Right ventricle myocardium superior (tissue), 1 donor: Measurements from ENCODE around the gene POLR2J. TPM values are rescaled to one million over a fixed set of nuclear protein-coding genes. Genes with fewer than 3 reads are reported as not detected.

ENCODE experiments used
- ATAC-seq: fragments of 200-7000 bp; cut with Tn5 transposase; one replicate; pipeline ENCODE4 v1.9.1; 2020; ENCODE audit warnings: mild to moderate bottlenecking; ENCODE audit not compliant: poor library complexity
- DNase-seq: peaks from one replicate; pipeline ENCODE4 v3.0.0-alpha.2; 2020
- intact Hi-C: fragments of 100-400 bp; cut with DNase I; formaldehyde crosslinking; loops from one replicate; pipeline ENCODE4 v1.11.2; 2022
- microRNA-seq: library from miRNA; unstranded; fragments of <30 nt; microRNA quantifications from one replicate; pipeline ENCODE4 v1.2.0, GENCODE V29; 2020
- total RNA-seq: library from RNA; stranded (reverse); fragmentation: NEBNext Ultra II Directional; extraction: Animal tissue kit (Norgen Biotek cat#: 25700); gene quantifications from one replicate; pipeline ENCODE4 v1.2.1, GENCODE V29; 2021
- donor health status: DM: no; HTN: yes; CAD: no; lungs with severe emphysema.

Gene POLR2J
- total RNA-seq, 1 donor from 2014 or later = 51.3 TPM

DNA sequence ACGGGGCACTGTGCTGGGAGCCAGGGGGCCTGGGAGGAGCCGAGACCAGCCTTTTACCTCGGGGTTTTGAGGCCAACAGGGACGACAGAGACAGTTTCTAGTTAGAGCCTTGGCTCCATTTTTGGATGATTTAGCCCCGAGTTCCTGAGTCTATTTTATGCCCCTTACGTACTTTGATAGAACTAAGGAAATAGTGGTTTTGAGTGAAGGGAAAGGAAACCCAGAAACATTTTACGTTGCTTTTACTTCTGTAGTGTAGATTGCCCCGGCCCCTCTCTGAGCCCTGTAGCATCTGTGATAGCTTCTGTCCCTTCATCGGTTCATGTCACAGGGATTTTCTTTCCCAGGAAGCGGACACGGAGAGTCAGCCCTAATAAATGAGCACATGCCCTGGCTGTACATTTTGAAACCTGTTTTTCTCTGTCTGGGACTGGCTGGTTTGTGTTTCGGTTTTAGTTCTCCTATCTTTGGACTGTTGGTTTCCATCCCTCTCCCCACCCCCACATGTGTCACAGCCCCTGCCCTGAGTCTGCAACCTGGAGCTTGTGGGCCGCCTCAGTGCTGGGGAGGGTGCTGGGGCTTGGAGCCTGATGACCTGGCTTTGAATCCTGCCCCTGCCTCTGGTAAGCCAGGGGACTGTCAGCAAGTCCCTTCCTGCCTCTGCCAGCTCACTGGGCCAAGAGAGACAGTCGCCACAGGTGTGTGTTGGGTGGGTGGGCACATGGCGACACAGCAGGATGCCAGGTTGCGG lies 52.3 kb downstream of the POLR2J start:
- DNase-seq = peak; percentile 51
- ATAC-seq = peak; percentile 37
- intact Hi-C loops = no loop called here

GRCh38 chr7:102425639-102426267 lies 53.0 kb downstream of the POLR2J start:
- ATAC-seq (peak; percentile 55), DNase-seq (peak; percentile 72)
- intact Hi-C loops = no loop called here

DNA sequence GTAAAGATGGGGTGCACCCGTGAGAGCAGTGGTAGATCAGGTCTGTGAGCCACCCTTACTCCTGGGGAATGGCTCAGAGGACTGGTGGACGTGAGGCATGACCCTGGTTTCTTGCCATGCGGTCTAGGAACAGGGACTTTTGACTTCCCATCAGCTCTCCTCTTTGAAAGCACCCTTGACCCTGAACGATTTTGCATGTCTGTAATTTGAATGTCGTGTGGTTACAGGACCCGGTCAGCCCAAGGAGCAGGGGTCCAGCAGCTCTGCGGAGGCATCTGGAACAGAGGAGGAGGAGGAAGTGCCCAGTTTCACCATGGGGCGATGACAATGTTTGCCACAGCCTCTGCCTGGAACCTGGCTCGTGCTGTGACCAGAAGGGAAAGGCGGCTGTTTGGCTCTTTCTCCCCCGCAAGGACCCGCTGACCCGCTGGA lies 53.9 kb downstream of the POLR2J start:
- ATAC-seq (no peak), DNase-seq (peak; percentile 43)
- intact Hi-C loops = no loop called here

DNA sequence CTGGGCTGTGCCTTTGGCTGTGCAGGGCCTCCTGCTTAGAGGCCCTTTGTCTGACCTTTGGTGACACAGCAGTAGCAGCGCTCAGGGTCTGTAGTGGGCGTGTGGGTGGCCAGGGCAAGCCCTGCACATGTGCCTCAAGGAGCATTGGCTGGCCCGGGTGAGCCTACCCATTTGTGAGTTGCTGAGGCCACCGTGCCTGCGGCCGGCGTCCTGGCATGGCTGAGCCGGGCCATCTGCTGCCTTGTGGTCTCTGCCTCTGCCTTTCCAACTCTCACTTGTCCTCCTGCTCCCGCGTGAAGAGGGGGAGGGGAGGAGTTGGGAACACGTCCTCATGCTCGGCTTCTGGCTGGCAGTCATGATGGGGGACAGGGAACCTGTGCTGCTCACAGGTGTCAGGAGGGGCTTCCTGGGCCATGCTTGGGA lies 54.6 kb downstream of the POLR2J start:
- no peak for ATAC-seq
- peak; percentile 31 for DNase-seq
- intact Hi-C loops = no loop called here

Small RNAs within 50 kb of the gene (microRNA-seq; reads per million reads assigned to microRNA genes)
- gene MIR4467 (not detected), gene MIR5090 (not detected)

Other genes with a start within 250 kb of the POLR2J start
- 0.67 TPM for gene SH2B2, start 192.1 kb downstream of the POLR2J start, total RNA-seq
- not detected for gene SPDYE6, start 122.5 kb downstream of the POLR2J start, total RNA-seq
- 9.8 TPM for gene PRKRIP1, start 82.6 kb downstream of the POLR2J start, total RNA-seq
- gene ORAI2, start 45.3 kb downstream of the POLR2J start, total RNA-seq = 4.3 TPM
- gene ALKBH4, start 14.1 kb downstream of the POLR2J start, total RNA-seq = 5.3 TPM
- 9.7 TPM for gene LRWD1, start 13.9 kb downstream of the POLR2J start, total RNA-seq
- gene RASA4B, start 38.9 kb upstream of the POLR2J start, total RNA-seq = 9.3 TPM
- gene UPK3BL2, start 64.8 kb upstream of the POLR2J start, total RNA-seq = 4.4 TPM
- gene SPDYE2, start 72.3 kb upstream of the POLR2J start, total RNA-seq = not detected
- 12.0 TPM for gene POLR2J3, start 93.7 kb upstream of the POLR2J start, total RNA-seq
- gene RASA4, start 137.8 kb upstream of the POLR2J start, total RNA-seq = 16.6 TPM
- gene UPK3BL1, start 163.9 kb upstream of the POLR2J start, total RNA-seq = 12.2 TPM
- not detected for gene SPDYE2B, start 171.4 kb upstream of the POLR2J start, total RNA-seq
- gene POLR2J2, start 192.7 kb upstream of the POLR2J start, total RNA-seq = 1.7 TPM